Fibroblast of lung (primary cell): Measurements from ENCODE around the gene FOS. TPM values are rescaled to one million over a fixed set of nuclear protein-coding genes. Genes with fewer than 3 reads are reported as not detected.

ENCODE experiments used
- DNase-seq, 2 donors: peaks; one replicate each; pipeline versions ENCODE4 v3.0.0 to v3.0.0-alpha.2; 2010; ENCODE audit warnings: low read depth in 2 of 2
- H2AFZ ChIP-seq: 2 replicates; pipeline ENCODE4 v1.5.1; 2012; ENCODE audit warnings: low read length, control low read depth, inconsistent platforms
- H3K27ac ChIP-seq: 2 replicates; pipeline ENCODE4 v1.5.1; 2011; ENCODE audit warnings: low read length, control low read depth; ENCODE audit not compliant: insufficient read depth
- H3K27me3 ChIP-seq: 2 replicates; pipeline ENCODE4 v1.5.1; 2011; ENCODE audit warnings: mild to moderate bottlenecking, low read length; ENCODE audit not compliant: control insufficient read depth, insufficient read depth
- H3K36me3 ChIP-seq: 2 replicates; pipeline ENCODE4 v1.5.1; 2011; ENCODE audit warnings: low read length; ENCODE audit not compliant: control insufficient read depth, insufficient read depth
- H3K4me1 ChIP-seq: 2 replicates; pipeline ENCODE4 v1.5.1; 2011; ENCODE audit warnings: low read length; ENCODE audit not compliant: control insufficient read depth, insufficient read depth; ENCODE audit errors: extremely low read depth
- H3K4me2 ChIP-seq: 2 replicates; pipeline ENCODE4 v1.5.1; 2011; ENCODE audit warnings: low read length, control low read depth; ENCODE audit not compliant: insufficient read depth; ENCODE audit errors: extremely low read depth
- H3K4me3 ChIP-seq, 4 experiments: fragments of 200-600 bp in 1 of 4; sonication (generic) in 1 of 4; replicated peaks in 1 of 4; 2 replicates each; pipeline ENCODE4 v1.5.1; 2011 to 2016; ENCODE audit warnings: low read length in 4 of 4, low read depth in 3 of 4, mild to moderate bottlenecking in 3 of 4, control low read depth in 2 of 4, inconsistent platforms in 1 of 4, mixed read lengths in 1 of 4; ENCODE audit not compliant: insufficient read depth in 1 of 4; ENCODE audit errors: control extremely low read depth in 1 of 4
- H3K79me2 ChIP-seq: 2 replicates; pipeline ENCODE4 v1.5.1; 2012; ENCODE audit warnings: mild to moderate bottlenecking, low read length, inconsistent platforms; ENCODE audit not compliant: control insufficient read depth, insufficient read depth
- H3K9ac ChIP-seq: 2 replicates; pipeline ENCODE4 v1.5.1; 2011; ENCODE audit warnings: mild to moderate bottlenecking, low read length, control low read depth; ENCODE audit not compliant: insufficient read depth
- H3K9me3 ChIP-seq: 2 replicates; pipeline ENCODE4 v1.5.1; 2012; ENCODE audit warnings: low read depth, low read length; ENCODE audit not compliant: control insufficient read depth, insufficient read depth
- H4K20me1 ChIP-seq: 2 replicates; pipeline ENCODE4 v1.5.1; 2011; ENCODE audit warnings: low read length; ENCODE audit not compliant: control insufficient read depth, insufficient read depth; ENCODE audit errors: extremely low read depth
- CTCF ChIP-seq, 2 donors: IDR thresholded peaks in 1 of 2; conservative IDR thresholded peaks in 1 of 2; 1 replicate in 1 of 2; 2 replicates in 1 of 2; pipeline ENCODE4 v1.5.1; 2011 to 2012; ENCODE audit warnings: low read length in 2 of 2, control low read depth in 1 of 2, inconsistent platforms in 1 of 2, low read depth in 1 of 2, mild to moderate bottlenecking in 1 of 2
- EZH2 ChIP-seq: IDR thresholded peaks from 2 replicates; pipeline ENCODE4 v1.5.1; 2012; ENCODE audit warnings: low read length, control low read depth, mild to moderate bottlenecking; ENCODE audit errors: missing control alignments
- polyA plus RNA-seq, 2 donors: library from polyadenylated mRNA; depleted of rRNA in 1 of 2; stranded (reverse) in 1 of 2; unstranded in 1 of 2; fragments of >200 nt; gene quantifications; 2 replicates each; pipeline ENCODE4 v1.2.1, GENCODE V29; 2011 to 2012; ENCODE audit warnings: missing spikeins in 1 of 2
- total RNA-seq: library from RNA; depleted of rRNA; stranded (reverse); fragments of >200 nt; gene quantifications from 2 replicates; pipeline ENCODE4 v1.2.1, GENCODE V29; 2014

Gene FOS
- total and polyA plus RNA-seq, 2 donors (not counting 1 experiment from before 2014, with no cell fraction given): 24.6 to 178 TPM

DNA sequence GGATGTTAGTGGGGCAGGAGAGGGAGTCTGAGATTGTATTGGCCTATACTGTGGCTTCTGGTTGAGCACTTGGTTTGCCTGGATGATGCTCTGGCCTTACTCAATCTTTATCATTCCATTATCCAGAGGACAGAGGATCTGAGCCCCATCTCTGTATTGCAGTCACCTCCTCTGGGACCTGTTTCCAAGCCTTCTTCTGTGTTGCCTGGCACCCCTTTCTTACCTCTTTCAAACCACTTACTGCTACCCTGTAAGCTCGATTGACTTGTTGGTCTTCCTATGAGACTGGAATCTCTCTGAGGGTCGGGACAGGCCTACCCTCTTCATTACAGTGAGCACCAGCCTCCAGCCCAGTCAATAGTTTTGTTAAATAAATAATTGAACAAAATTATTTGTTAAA lies 3.0 kb upstream of the FOS start:
- Histone ChIP-seq H3K36me3 (no peaks in the 10 kb centered on the region), H3K79me2 (peaks cover 4% of the 10 kb centered on the region), H3K9ac (no peak overlapping the region), H3K4me2 (no peak overlapping the region), H3K27me3 (no peaks in the 10 kb centered on the region), H4K20me1 (no peaks in the 10 kb centered on the region), H3K4me1 (peaks cover 14% of the 10 kb centered on the region), H3K27ac (no peak overlapping the region), H2AFZ (no peak overlapping the region), H3K9me3 (no peaks in the 10 kb centered on the region), H3K4me3 (no peak overlapping the region)
- TF ChIP-seq EZH2: no peak
- TF ChIP-seq CTCF (conservative IDR thresholded peaks at IDR 0.05 in 1 of 2, IDR thresholded peaks at IDR 0.05 in 1 of 2; ENCODE audit: low read depth in 1 of 2, low read length in 2 of 2): no peak
- DNase-seq: no peak

GRCh38 chr14:75277008-75277814 lies 1.4 kb upstream of the FOS start:
- Histone ChIP-seq H3K4me2 (peak overlapping the region; percentile 94), H3K9me3 (no peaks in the 10 kb centered on the region), H3K27me3 (no peaks in the 10 kb centered on the region), H3K27ac (peak overlapping the region; percentile 98), H3K4me1 (peaks cover 14% of the 10 kb centered on the region), H3K36me3 (peaks cover 7% of the 10 kb centered on the region), H3K79me2 (peaks cover 4% of the 10 kb centered on the region), H3K4me3 (peak overlapping the region; percentile 59 to 91 (median 68)), H4K20me1 (no peaks in the 10 kb centered on the region), H3K9ac (peak overlapping the region; percentile 98), H2AFZ (no peak overlapping the region)
- peak in 1 of 2 donors; percentile 88 for DNase-seq
- TF ChIP-seq EZH2: no peak

DNA sequence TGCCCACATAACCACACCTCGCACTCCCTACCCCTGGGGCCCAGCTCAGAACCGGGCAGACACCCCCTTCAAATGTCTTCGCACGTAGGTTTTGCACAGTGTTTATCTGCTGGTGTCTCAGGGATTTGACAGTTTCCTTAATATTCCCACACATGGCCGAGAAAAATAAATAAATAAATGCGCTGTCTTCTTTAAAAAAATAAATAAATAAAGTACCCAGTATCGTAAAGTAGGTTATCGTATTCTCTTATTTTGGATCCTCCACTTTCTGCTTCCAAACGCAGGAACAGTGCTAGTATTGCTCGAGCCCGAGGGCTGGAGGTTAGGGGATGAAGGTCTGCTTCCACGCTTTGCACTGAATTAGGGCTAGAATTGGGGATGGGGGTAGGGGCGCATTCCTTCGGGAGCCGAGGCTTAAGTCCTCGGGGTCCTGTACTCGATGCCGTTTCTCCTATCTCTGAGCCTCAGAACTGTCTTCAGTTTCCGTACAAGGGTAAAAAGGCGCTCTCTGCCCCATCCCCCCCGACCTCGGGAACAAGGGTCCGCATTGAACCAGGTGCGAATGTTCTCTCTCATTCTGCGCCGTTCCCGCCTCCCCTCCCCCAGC lies 710 bp upstream of the FOS start:
- H3K27ac ChIP-seq: peak overlapping the region; percentile 98
- peak overlapping the region; percentile 22 for H2AFZ ChIP-seq
- DNase-seq: peak in 1 of 2 donors; percentile 67
- peaks cover 14% of the 10 kb centered on the region for H3K4me1 ChIP-seq
- H3K9me3 ChIP-seq: no peaks in the 10 kb centered on the region
- no peak for TF ChIP-seq CTCF (conservative IDR thresholded peaks at IDR 0.05 in 1 of 2, IDR thresholded peaks at IDR 0.05 in 1 of 2; ENCODE audit: low read depth in 1 of 2, low read length in 2 of 2)
- TF ChIP-seq EZH2: no peak
- peak overlapping the region; percentile 59 to 91 (median 68) for H3K4me3 ChIP-seq
- no peaks in the 10 kb centered on the region for H4K20me1 ChIP-seq
- peak overlapping the region; percentile 98 for H3K9ac ChIP-seq
- no peaks in the 10 kb centered on the region for H3K27me3 ChIP-seq
- peaks cover 7% of the 10 kb centered on the region for H3K36me3 ChIP-seq
- H3K79me2 ChIP-seq: peaks cover 4% of the 10 kb centered on the region
- peak overlapping the region; percentile 94 for H3K4me2 ChIP-seq
